Stimulated activated CD4-positive, alpha-beta T cell treated with anti-CD3 and anti-CD28 coated beads, Interleukin-4, amount 100 ng/mL, for 48 hours (primary cell): Measurements from ENCODE around the gene MYD88.

Experiments used
- DNase-seq, 2 donors: peaks; one replicate each; pipeline ENCODE4 v3.0.0-alpha.2; 2020; ENCODE audit warnings: low read depth in 2 of 2

Gene MYD88

GRCh38 chr3:38112378-38112761 lies 26.1 kb upstream of the MYD88 start:
- DNase-seq, result no peak

GRCh38 chr3:38114052-38114874 lies 24.2 kb upstream of the MYD88 start:
- no peak for DNase-seq

DNA sequence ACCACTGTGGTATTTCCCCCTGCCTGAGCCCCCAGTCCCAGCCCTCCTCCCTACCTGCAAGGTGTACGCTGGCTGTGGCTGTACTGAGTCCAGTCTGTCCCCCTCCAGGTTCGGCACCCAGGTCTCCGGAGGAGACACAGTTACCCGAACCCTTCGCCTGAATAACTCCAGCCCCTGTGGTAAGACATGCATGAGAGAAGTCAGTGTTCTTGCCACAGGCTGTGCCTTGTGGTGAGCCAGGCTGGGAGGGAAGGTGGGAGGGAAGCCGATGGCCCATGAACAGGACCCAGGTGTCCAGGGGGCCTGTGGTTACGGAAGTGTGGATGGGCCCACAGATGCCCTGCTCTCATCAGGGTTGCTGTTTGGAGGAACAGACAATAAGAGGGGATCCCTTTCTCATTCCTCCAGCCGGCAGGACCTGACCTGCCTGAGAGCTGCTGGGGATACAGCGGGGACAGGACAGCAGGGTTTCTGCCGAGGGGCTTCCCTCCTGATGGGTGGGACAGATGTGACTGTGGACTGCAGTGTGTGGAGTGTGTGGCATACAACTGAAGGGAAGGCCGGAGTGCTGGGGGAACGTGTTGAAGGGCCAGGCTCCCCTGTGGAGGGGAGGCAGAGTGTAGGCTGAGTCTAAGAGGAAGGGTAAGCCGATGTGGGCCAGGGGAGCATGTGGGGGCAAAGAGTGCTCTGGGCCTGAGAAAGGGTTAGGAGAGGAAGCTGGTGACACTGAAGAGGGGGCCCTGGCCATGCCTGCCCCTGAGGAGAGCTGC lies 23.4 kb upstream of the MYD88 start:
- DNase-seq, result no peak

GRCh38 chr3:38115645-38116427 lies 22.6 kb upstream of the MYD88 start:
- no peak for DNase-seq

GRCh38 chr3:38116471-38117162 lies 21.8 kb upstream of the MYD88 start:
- no peak for DNase-seq

- no peak for DNase-seq
Measured at GRCh38 chr3:38117163-38117716, 21.2 kb upstream of the MYD88 start.

DNA sequence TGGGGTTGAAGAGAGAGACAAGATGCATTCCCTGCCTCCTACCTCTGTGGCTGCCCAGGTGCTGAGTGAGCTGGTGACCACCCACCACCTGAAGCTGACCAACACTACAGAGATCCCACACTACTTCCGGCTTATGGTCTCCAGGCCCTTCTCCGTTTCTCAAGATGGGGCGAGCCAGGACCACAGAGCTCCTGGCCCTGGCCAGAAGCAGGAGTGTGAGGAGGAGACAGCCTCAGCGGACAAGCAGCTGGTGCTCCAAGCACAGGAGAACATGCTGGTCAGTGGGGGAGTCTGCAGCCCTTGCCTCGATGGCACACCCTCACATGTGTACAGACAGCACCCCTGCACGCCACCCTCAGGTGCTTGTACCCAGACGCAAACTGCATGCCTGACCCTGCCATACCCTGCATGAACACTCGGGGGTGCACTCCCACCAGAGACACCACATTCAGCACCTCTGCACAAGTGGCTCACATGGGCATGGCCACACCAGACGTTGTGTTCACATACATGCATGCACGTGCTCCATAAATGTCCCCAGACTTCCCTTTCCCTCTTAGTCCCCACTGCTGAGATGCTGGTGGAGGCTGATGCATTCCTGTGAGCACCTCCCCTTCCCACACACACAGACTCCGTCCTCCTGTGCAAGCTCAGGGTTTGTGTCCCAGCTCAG lies 20.6 kb upstream of the MYD88 start:
- peak; percentile 59 to 69 for DNase-seq

GRCh38 chr3:38118421-38119247 lies 19.8 kb upstream of the MYD88 start:
- DNase-seq, result no peak

DNA sequence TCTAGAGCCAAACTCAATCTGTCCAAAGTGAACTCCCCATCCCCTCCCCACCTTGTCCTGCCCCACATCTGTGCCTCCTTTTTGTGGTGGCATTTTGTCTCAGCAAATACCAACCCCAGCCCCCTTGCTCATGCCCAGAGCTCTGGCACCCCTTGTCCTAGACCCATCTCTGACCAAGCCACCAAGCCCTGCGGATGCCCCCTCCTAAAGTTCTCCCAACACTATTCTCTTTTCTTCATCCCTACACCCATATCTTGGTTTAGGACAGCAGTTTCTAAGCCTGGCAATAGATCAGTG lies 19.3 kb upstream of the MYD88 start:
- no peak for DNase-seq

GRCh38 chr3:38119821-38120692 lies 18.4 kb upstream of the MYD88 start:
- no peak for DNase-seq

DNA sequence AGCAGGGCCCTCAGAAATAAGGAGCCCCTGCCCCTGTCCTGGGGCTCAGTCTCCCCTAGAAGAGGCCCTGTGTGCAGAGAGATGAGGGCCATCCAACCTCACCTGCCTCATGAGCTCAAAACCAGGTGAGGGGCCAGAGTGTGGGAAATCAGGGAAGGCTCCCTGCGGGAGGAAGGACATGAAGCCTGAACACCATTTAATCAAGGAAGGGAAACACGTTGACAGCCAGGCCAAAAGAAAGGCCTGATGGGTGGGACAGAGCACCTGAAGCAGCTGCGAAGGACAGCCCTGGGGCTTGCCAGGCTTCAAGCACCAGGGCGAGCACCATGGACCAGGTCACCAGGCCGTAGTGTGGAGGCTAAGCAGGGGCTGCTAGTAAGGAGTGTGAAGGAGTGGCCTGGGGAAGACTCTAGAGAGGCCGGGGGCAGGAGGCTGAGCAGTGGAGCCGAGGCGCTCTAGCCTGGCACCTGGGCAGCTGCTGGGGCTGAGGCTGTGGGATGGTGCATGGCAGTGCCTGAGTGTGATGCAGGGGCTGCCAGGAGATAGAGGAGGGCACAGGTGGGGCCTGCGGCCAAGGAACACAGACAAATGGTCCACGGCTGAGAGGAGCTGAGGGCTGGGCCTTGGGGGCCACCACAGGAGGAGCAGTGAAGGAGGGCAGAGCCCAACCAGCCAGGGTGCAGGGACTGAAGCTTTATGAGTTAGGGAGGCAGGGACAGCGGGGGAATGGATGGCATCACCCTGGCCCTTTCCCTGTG lies 17.6 kb upstream of the MYD88 start:
- no peak for DNase-seq

DNA sequence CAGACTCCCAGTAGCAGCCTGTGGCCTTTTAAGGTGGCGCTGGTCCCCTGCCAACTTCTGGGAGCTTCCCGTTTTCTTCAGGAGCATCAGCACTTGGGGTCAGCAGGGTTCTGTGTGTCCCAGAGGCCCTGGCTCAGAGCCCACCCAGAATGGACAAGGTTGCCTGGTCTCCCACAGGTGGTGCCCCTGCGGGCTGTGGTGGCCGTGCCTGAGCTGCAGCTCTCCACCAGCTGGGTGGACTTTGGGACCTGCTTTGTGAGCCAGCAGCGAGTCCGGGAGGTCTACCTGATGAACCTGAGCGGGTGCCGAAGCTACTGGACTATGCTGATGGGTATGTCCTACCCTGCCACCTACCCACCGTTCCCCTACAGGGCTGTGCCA lies 17.0 kb upstream of the MYD88 start:
- DNase-seq, result no peak

DNA sequence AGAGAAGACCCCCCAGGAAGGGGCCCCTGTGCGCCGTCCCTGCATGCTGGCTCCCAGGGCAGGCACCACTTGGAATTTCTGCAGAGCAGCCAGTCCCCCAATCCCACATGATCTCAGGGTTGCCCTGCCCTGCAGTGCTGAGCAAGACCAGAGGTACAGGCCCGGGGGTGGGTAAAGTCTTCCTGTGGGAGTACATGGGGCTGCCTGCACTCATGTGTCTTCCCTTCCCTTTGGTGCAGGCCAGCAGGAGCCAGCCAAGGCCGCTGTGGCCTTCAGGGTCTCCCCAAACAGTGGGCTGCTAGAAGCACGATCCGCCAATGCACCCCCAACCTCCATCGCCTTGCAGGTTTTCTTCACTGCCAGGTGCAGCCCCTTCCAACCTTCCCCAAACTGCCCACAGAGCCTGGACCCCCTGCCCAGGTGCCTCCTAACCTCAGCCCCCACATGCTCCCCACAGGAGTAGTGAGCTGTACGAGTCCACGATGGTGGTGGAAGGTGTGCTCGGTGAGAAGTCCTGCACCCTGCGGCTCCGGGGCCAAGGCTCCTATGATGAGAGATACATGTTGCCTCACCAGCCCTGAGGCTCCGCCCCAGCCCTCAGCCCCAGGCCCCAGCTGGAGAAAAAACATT lies 16.5 kb upstream of the MYD88 start:
- DNase-seq, result no peak

DNA sequence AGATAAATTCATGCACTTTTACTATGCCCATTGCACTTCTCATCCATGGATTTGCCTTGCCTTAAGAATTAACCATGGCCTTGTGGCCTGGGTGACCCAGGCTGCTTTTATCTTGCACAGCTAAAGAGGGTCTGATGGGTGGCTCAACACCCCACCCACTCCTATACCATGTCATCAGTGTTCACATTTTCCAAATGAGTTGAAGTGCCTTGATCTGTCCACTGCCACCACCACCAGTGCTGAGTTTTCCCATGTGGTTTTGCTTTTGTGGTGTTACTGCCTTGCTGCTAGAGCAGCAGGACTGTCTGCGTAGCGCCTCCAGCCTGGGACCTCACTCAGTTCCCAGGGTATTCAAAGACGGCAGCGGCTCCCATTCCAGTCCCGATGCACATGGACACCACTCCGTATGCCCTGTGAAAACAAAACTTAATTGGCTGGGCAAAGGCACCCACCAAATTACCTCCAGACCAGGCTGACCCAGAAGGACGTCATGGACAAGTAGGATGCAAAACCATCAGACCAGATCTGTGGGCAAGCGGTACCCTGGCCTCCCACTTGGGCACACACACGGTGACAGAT lies 15.7 kb upstream of the MYD88 start:
- no peak for DNase-seq

- no peak for DNase-seq
Measured at GRCh38 chr3:38124324-38125122, 13.9 kb upstream of the MYD88 start.

GRCh38 chr3:38125305-38126120 lies 12.9 kb upstream of the MYD88 start:
- no peak for DNase-seq
